SH-SY5Y (cell line): ENCODE measurements around the gene CEMIP2.

Experiments used
- GATA2 ChIP-seq: IDR thresholded peaks from 2 replicates; pipeline ENCODE4 v1.6.1; 2011; ENCODE audit warnings: mild to moderate bottlenecking, low read depth, low read length
- GATA3 ChIP-seq: IDR thresholded peaks from 2 replicates; pipeline ENCODE4 v1.6.1; 2011; ENCODE audit warnings: low read depth, mild to moderate bottlenecking, low read length, moderate library complexity

GRCh38 chr9:71675857-71676165 lies 92.5 kb downstream of the CEMIP2 start:
- TF ChIP-seq GATA3 = no peak
- no peak for TF ChIP-seq GATA2
